Breast epithelium (tissue), 3 donors: ENCODE measurements around the gene ZC3H4.

Source experiments
- POLR2A ChIP-seq: fragments of 450-650 bp; IDR thresholded peaks from one replicate; pipeline ENCODE4 v1.6.1; 2016; ENCODE audit warnings: antibody characterized with exemption, mild to moderate bottlenecking, moderate library complexity
- POLR2AphosphoS5 ChIP-seq, 3 donors: sonication (generic); formaldehyde crosslinking; IDR thresholded peaks; one replicate each; pipeline ENCODE4 v1.6.1; 2017; ENCODE audit warnings: antibody characterized with exemption in 3 of 3
- TF ChIP-seq, protein P1 (sequence below), 3 donors: fragments of 450-650 bp; IDR thresholded peaks; one replicate each; pipeline ENCODE4 v1.5.1; 2016 to 2017; ENCODE audit warnings: antibody characterized with exemption in 3 of 3, mild to moderate bottlenecking in 3 of 3, moderate library complexity in 3 of 3

- TF ChIP-seq POLR2A (no peak), POLR2AphosphoS5 (IDR thresholded peaks at IDR 0.05) (no peak)
- TF ChIP-seq, protein P1, sequence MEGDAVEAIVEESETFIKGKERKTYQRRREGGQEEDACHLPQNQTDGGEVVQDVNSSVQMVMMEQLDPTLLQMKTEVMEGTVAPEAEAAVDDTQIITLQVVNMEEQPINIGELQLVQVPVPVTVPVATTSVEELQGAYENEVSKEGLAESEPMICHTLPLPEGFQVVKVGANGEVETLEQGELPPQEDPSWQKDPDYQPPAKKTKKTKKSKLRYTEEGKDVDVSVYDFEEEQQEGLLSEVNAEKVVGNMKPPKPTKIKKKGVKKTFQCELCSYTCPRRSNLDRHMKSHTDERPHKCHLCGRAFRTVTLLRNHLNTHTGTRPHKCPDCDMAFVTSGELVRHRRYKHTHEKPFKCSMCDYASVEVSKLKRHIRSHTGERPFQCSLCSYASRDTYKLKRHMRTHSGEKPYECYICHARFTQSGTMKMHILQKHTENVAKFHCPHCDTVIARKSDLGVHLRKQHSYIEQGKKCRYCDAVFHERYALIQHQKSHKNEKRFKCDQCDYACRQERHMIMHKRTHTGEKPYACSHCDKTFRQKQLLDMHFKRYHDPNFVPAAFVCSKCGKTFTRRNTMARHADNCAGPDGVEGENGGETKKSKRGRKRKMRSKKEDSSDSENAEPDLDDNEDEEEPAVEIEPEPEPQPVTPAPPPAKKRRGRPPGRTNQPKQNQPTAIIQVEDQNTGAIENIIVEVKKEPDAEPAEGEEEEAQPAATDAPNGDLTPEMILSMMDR (IDR thresholded peaks at IDR 0.05): no peak
Measured at GRCh38 chr19:47153266-47153665, 39.7 kb upstream of the ZC3H4 start.
